Panc1 (cell line): ENCODE measurements around the gene DUSP19. TPM values are rescaled to one million over a fixed set of nuclear protein-coding genes. Genes with fewer than 3 reads are reported as not detected.
A peak's percentile ranks its signal among the peaks of the same experiment; 100 is the strongest.

ENCODE experiments used
- ATAC-seq: fragments of 200-7000 bp; cut with Tn5 transposase; 2 replicates; pipeline ENCODE4 v1.9.1; 2020; ENCODE audit warnings: mild to moderate bottlenecking, moderate library complexity
- BruUV-seq: library from RNA; stranded (reverse); fragments of 400-500 nt; replicated peaks from 2 replicates; lab custom pipeline; 2021; lab: Mats Ljungman, UMichigan
- CTCF ChIA-PET: fragments of 300-600 bp; sonication (Branson Sonifier 250); formaldehyde crosslinking; loops from one replicate; lab custom pipeline; 2022; ENCODE audit warnings: antibody characterized with exemption; lab: Charles Lee
- POLR2A ChIA-PET: fragments of 300-600 bp; sonication (Branson Sonifier 250); formaldehyde crosslinking; loops from one replicate; lab custom pipeline; 2022; ENCODE audit warnings: antibody characterized with exemption; lab: Charles Lee
- DNase-seq: peaks from one replicate; pipeline ENCODE4 v3.0.0-alpha.2; 2010; ENCODE audit warnings: low read depth, low spot score
- H3K27ac ChIP-seq: 2 replicates; pipeline ENCODE4 v1.5.1; 2011; ENCODE audit warnings: mild to moderate bottlenecking, low read length, inconsistent platforms
- H3K27me3 ChIP-seq: fragments of 200-500 bp; sonication (Bioruptor generic); 2 replicates; pipeline ENCODE4 v1.6.0; 2014; ENCODE audit warnings: low read length, inconsistent platforms; ENCODE audit not compliant: control insufficient read depth, insufficient read depth
- H3K36me3 ChIP-seq: fragments of 200-500 bp; sonication (Bioruptor generic); 2 replicates; pipeline ENCODE4 v1.5.1; 2014; ENCODE audit warnings: inconsistent platforms, mild to moderate bottlenecking, low read length, moderate library complexity; ENCODE audit not compliant: control insufficient read depth, insufficient read depth
- H3K4me1 ChIP-seq: 2 replicates; pipeline ENCODE4 v1.5.1; 2011; ENCODE audit warnings: inconsistent platforms, mild to moderate bottlenecking, low read length, moderate library complexity; ENCODE audit not compliant: control insufficient read depth, insufficient read depth
- H3K4me3 ChIP-seq, 2 experiments: 2 replicates each; pipeline ENCODE4 v1.5.1; 2011 to 2012; ENCODE audit warnings: low read depth in 2 of 2, low read length in 2 of 2, mild to moderate bottlenecking in 2 of 2, inconsistent platforms in 1 of 2, moderate library complexity in 1 of 2
- H3K9me3 ChIP-seq: fragments of 200-500 bp; sonication (Bioruptor generic); 2 replicates; pipeline ENCODE4 v1.5.1; 2014; ENCODE audit warnings: low read depth, mild to moderate bottlenecking, inconsistent platforms, low read length, moderate library complexity; ENCODE audit not compliant: control insufficient read depth, insufficient read depth
- CTCF ChIP-seq: fragments of 450-650 bp; IDR thresholded peaks from 2 replicates; pipeline ENCODE4 v1.5.1; 2017; ENCODE audit warnings: mild to moderate bottlenecking
- POLR2AphosphoS5 ChIP-seq: IDR thresholded peaks from 2 replicates; pipeline ENCODE4 v1.6.1; 2012; ENCODE audit warnings: mild to moderate bottlenecking, low read depth, low read length, moderate library complexity
- REST ChIP-seq, 2 experiments: IDR thresholded peaks; 2 replicates each; pipeline ENCODE4 v1.6.1; 2011 to 2012; ENCODE audit warnings: low read depth in 2 of 2, control low read depth in 1 of 2, low read length in 1 of 2, mild to moderate bottlenecking in 1 of 2, moderate library complexity in 1 of 2; ENCODE audit not compliant: insufficient read depth in 1 of 2
- SIN3A ChIP-seq: IDR thresholded peaks from 2 replicates; pipeline ENCODE4 v1.6.1; 2012; ENCODE audit warnings: low read depth, mild to moderate bottlenecking, low read length, moderate library complexity, borderline replicate concordance; ENCODE audit not compliant: insufficient read depth
- TCF7L2 ChIP-seq: IDR thresholded peaks from 2 replicates; pipeline ENCODE4 v1.6.1; 2011; ENCODE audit warnings: mild to moderate bottlenecking, low read depth, low read length, inconsistent platforms
- in situ Hi-C: cut with HindIII; loops from 2 replicates; pipeline ENCODE4 v1.10.0; 2016; ENCODE audit warnings: low sequenced_read_pairs, low pct_unique_long_range_greater_than_20kb
- intact Hi-C: fragments of 100-400 bp; cut with micrococcal nuclease; formaldehyde crosslinking; loops from one replicate; pipeline ENCODE4 v1.10.0; 2022; ENCODE audit not compliant: unreplicated experiment
- total RNA-seq: library from RNA; stranded (reverse); gene quantifications from one replicate; pipeline ENCODE4 v1.2.1, GENCODE V29; 2021; ENCODE audit not compliant: unreplicated experiment

Gene DUSP19
- total RNA-seq, 1 experiment from 2014 or later, result 1.3 TPM

DNA sequence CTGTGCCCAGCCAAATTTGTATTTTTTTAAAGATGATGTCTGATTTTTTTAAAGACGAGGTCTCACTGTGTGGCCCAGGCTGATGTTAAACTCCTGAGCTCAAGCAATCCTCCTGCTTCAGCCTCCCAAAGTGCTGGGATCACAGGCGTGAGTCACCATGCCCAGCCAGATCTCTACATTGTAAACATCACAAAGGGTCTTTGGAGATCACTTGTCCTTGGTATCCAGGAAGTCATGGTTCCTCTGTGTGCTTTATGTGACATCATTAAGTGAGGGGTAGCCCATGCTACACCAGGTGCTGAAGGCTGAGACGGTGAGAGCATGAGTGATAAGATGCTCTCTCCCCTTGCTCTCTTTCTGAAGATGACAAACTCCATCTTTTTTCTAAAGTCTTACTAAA is 38.7 kb downstream of the DUSP19 start:
- DNase-seq (no peak), ATAC-seq (no peak)
- H3K9me3 ChIP-seq, result no peaks in the 10 kb centered on the region
- POLR2A ChIA-PET, result no interaction called here
- H3K27ac ChIP-seq, result no peak overlapping the region
- intact Hi-C loops, result no loop called here
- no peaks in the 10 kb centered on the region for H3K36me3 ChIP-seq
- CTCF ChIA-PET, result no interaction called here
- in situ Hi-C loops, result no loop called here
- no peak overlapping the region for H3K4me3 ChIP-seq
- no TSS peak for BruUV-seq
- no peaks in the 10 kb centered on the region for H3K4me1 ChIP-seq
- TF ChIP-seq SIN3A (no peak), CTCF (no peak), POLR2AphosphoS5 (no peak), REST (IDR thresholded peaks at IDR 0.05; ENCODE audit: insufficient read depth in 1 of 2, low read depth in 2 of 2, low read length in 1 of 2) (no peak), TCF7L2 (no peak)
- H3K27me3 ChIP-seq, result no peaks in the 10 kb centered on the region

DNA sequence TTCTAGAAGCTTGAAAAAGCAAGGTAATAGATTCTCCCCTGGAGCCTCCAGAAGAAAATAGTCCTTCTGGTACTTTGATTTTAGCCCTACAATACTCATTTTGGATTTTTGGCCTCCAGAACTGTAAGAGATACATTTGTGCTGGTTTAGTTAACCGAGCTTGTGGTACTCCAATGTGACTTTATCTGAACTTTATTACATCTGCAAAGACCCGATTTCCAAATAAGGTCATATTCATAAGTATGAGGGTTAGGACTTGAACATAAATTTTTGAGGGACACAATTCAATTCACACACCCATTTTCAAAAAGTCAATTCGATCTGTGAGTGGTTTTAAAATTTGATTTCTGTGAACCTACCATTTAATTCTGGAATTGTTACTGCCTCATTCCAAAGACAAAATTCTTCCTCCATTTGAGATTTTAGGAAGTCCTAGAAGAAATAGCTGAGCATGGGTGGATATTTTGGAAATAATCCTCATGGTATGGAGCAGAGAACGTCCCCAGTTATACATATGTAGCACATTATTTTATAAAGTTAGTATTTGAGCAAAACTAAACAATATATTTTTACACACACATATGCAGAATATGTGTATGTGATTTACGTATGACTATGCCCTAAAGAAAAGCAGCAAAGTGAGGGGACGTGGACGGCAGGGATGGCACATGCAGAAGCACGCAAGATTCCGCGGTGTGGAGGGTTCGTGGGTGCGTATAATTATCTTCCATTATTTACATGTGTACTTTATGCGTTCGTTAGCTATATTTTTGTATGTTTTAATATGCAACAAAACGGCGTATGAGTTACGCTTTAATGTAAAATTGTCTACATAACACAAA is 44.8 kb downstream of the DUSP19 start:
- ChIA-PET CTCF (interaction anchor here (0.6 kb wide), 1 partner anchor 52 kb away, joined by 9 read pairs; no protein-coding TSS in a partner anchor), POLR2A (interaction anchor here (0.6 kb wide), 1 partner anchor 255 kb away, joined by 5 read pairs; no protein-coding TSS in a partner anchor)
- peaks cover 8% of the 10 kb centered on the region; the same call in 1 of the 2 replicates for H3K36me3 ChIP-seq
- H3K4me1 ChIP-seq, result peaks cover 11% of the 10 kb centered on the region; the same call in 1 of the 2 replicates
- ATAC-seq (no peak), DNase-seq (no peak)
- intact Hi-C loops, result no loop called here
- H3K9me3 ChIP-seq, result no peaks in the 10 kb centered on the region
- TF ChIP-seq POLR2AphosphoS5 (no peak), REST (IDR thresholded peaks at IDR 0.05; ENCODE audit: insufficient read depth in 1 of 2, low read depth in 2 of 2, low read length in 1 of 2) (no peak), SIN3A (no peak), CTCF (no peak), TCF7L2 (no peak)
- H3K27ac ChIP-seq, result peak overlapping the region; percentile 86
- in situ Hi-C loops, result no loop called here
- H3K27me3 ChIP-seq, result no peaks in the 10 kb centered on the region
- TSS peak; percentile 78 for BruUV-seq
- H3K4me3 ChIP-seq, result peak overlapping the region; percentile 89 to 92
